Suprapubic skin (tissue), 4 donors: ENCODE results near the gene DTNB. TPM values are rescaled to one million over a fixed set of nuclear protein-coding genes. Genes with fewer than 3 reads are reported as not detected.

Experiments
- DNase-seq, 2 donors: peaks; one replicate each; pipeline ENCODE4 v3.0.0-alpha.2; 2019; ENCODE audit warnings: low spot score in 2 of 2
- H3K27ac ChIP-seq: fragments of 200-600 bp; sonication (generic); one replicate; pipeline ENCODE4 v1.5.1; 2019
- H3K27me3 ChIP-seq: fragments of 200-600 bp; sonication (generic); one replicate; pipeline ENCODE4 v1.5.1; 2019
- H3K36me3 ChIP-seq: fragments of 200-600 bp; sonication (generic); one replicate; pipeline ENCODE4 v1.5.1; 2019
- H3K4me1 ChIP-seq: fragments of 200-600 bp; sonication (generic); one replicate; pipeline ENCODE4 v1.5.1; 2019
- H3K4me3 ChIP-seq: fragments of 200-600 bp; sonication (generic); one replicate; pipeline ENCODE4 v1.5.1; 2019; ENCODE audit warnings: mild to moderate bottlenecking
- H3K9me3 ChIP-seq: fragments of 200-600 bp; sonication (generic); one replicate; pipeline ENCODE4 v1.5.1; 2019
- EP300 ChIP-seq: sonication (generic); formaldehyde crosslinking; IDR thresholded peaks from one replicate; pipeline ENCODE4 v1.6.1; 2017; ENCODE audit warnings: antibody characterized with exemption
- POLR2A ChIP-seq, 2 donors: fragments of 450-650 bp; IDR thresholded peaks; one replicate each; pipeline ENCODE4 v1.6.1; 2017; ENCODE audit warnings: antibody characterized with exemption in 2 of 2, mild to moderate bottlenecking in 2 of 2, moderate library complexity in 2 of 2
- POLR2AphosphoS5 ChIP-seq, 3 donors: sonication (generic); formaldehyde crosslinking; IDR thresholded peaks; one replicate each; pipeline ENCODE4 v1.6.1; 2017; ENCODE audit warnings: antibody characterized with exemption in 3 of 3
- WGBS: methylation state at CpG from one replicate; pipeline ENCODE4 v1.1.5; 2018; 5-methylcytosine and 5-hydroxymethylcytosine counted together
- total RNA-seq, 4 donors: library from RNA; depleted of rRNA; stranded (reverse); fragments of >200 nt; gene quantifications; one replicate each; pipeline ENCODE4 v1.1.0, GENCODE V29; 2016
- TF ChIP-seq, protein P1 (sequence below), 2 donors: fragments of 200-600 bp in 1 of 2; fragments of 450-650 bp in 1 of 2; sonication (generic) in 1 of 2; IDR thresholded peaks; one replicate each; pipeline ENCODE4 v1.5.1; 2016 to 2019; ENCODE audit warnings: antibody characterized with exemption in 2 of 2, mild to moderate bottlenecking in 1 of 2, moderate library complexity in 1 of 2

The DTNB gene
- total RNA-seq, 4 donors from 2014 or later: 11.8 to 40.1 (median 24.1) TPM

DNA sequence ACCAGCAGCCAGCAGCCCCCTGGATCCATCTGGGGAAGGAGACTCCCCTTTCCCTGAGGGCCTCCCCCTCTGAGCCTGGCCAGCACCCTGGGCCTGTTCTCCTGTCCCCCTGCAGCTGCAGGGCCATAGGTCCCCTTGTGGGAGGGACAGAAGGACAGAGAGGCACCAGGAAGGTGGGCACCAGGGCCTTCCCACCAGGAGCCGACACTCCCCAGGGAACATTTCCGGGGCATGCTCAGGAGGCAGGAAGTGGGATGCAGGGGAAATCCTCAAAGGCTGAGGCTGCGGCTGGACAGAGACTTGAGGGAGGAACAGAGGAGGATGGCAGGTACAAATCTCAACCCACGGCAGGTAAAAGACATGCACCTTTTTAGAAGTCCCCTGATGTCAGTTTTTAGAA is 317.3 kb downstream of the DTNB start:
- DNase-seq: no peak
- Histone ChIP-seq H3K27me3 (no peaks in the 10 kb centered on the region), H3K36me3 (no peaks in the 10 kb centered on the region), H3K9me3 (no peaks in the 10 kb centered on the region), H3K27ac (no peak overlapping the region), H3K4me1 (no peaks in the 10 kb centered on the region), H3K4me3 (no peak overlapping the region)
- TF ChIP-seq POLR2AphosphoS5 (IDR thresholded peaks at IDR 0.05) (no peak), EP300 (no peak), POLR2A (IDR thresholded peaks at IDR 0.05) (no peak)
- TF ChIP-seq, protein P1, sequence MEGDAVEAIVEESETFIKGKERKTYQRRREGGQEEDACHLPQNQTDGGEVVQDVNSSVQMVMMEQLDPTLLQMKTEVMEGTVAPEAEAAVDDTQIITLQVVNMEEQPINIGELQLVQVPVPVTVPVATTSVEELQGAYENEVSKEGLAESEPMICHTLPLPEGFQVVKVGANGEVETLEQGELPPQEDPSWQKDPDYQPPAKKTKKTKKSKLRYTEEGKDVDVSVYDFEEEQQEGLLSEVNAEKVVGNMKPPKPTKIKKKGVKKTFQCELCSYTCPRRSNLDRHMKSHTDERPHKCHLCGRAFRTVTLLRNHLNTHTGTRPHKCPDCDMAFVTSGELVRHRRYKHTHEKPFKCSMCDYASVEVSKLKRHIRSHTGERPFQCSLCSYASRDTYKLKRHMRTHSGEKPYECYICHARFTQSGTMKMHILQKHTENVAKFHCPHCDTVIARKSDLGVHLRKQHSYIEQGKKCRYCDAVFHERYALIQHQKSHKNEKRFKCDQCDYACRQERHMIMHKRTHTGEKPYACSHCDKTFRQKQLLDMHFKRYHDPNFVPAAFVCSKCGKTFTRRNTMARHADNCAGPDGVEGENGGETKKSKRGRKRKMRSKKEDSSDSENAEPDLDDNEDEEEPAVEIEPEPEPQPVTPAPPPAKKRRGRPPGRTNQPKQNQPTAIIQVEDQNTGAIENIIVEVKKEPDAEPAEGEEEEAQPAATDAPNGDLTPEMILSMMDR (IDR thresholded peaks at IDR 0.05): no peak
- WGBS: 82% methylated on average over 4 of the region's 4 CpGs

GRCh38 chr2:25355270-25355669 is 318.1 kb downstream of the DTNB start:
- WGBS: 94% methylated on average over 8 of the region's 8 CpGs
- H3K4me3 ChIP-seq: no peak overlapping the region
- no peaks in the 10 kb centered on the region for H3K27me3 ChIP-seq
- no peak overlapping the region for H3K27ac ChIP-seq
- H3K36me3 ChIP-seq: no peaks in the 10 kb centered on the region
- H3K9me3 ChIP-seq: no peaks in the 10 kb centered on the region
- no peak for DNase-seq
- TF ChIP-seq, protein P1 (IDR thresholded peaks at IDR 0.05): no peak
- no peak for TF ChIP-seq POLR2AphosphoS5 (IDR thresholded peaks at IDR 0.05)
- no peak for TF ChIP-seq EP300
- no peak for TF ChIP-seq POLR2A (IDR thresholded peaks at IDR 0.05)
- no peaks in the 10 kb centered on the region for H3K4me1 ChIP-seq

GRCh38 chr2:25354116-25354515 is 319.3 kb downstream of the DTNB start:
- no peak for DNase-seq
- Histone ChIP-seq H3K27ac (no peak overlapping the region), H3K9me3 (no peaks in the 10 kb centered on the region), H3K27me3 (no peaks in the 10 kb centered on the region), H3K36me3 (no peaks in the 10 kb centered on the region), H3K4me1 (no peaks in the 10 kb centered on the region), H3K4me3 (no peak overlapping the region)
- TF ChIP-seq, protein P1 (IDR thresholded peaks at IDR 0.05): no peak
- no peak for TF ChIP-seq POLR2AphosphoS5 (IDR thresholded peaks at IDR 0.05)
- no peak for TF ChIP-seq POLR2A (IDR thresholded peaks at IDR 0.05)
- TF ChIP-seq EP300: no peak
- WGBS: 72% methylated on average over 6 of the region's 6 CpGs

GRCh38 chr2:25349397-25349796 is 324.0 kb downstream of the DTNB start:
- no peaks in the 10 kb centered on the region for H3K4me1 ChIP-seq
- DNase-seq: no peak
- H3K27me3 ChIP-seq: no peaks in the 10 kb centered on the region
- WGBS: 74% methylated on average over 7 of the region's 7 CpGs
- H3K36me3 ChIP-seq: no peaks in the 10 kb centered on the region
- no peaks in the 10 kb centered on the region for H3K9me3 ChIP-seq
- no peak overlapping the region for H3K4me3 ChIP-seq
- TF ChIP-seq, protein P1 (IDR thresholded peaks at IDR 0.05): no peak
- TF ChIP-seq POLR2AphosphoS5 (IDR thresholded peaks at IDR 0.05) (no peak), POLR2A (IDR thresholded peaks at IDR 0.05) (no peak), EP300 (no peak)
- H3K27ac ChIP-seq: no peak overlapping the region

GRCh38 chr2:25347846-25348245 is 325.5 kb downstream of the DTNB start:
- Histone ChIP-seq H3K4me3 (no peak overlapping the region), H3K36me3 (no peaks in the 10 kb centered on the region), H3K4me1 (no peaks in the 10 kb centered on the region), H3K27ac (no peak overlapping the region), H3K9me3 (no peaks in the 10 kb centered on the region), H3K27me3 (no peaks in the 10 kb centered on the region)
- 40% methylated on average over 2 of the region's 2 CpGs for WGBS
- DNase-seq: no peak
- TF ChIP-seq, protein P1 (IDR thresholded peaks at IDR 0.05): no peak
- no peak for TF ChIP-seq POLR2AphosphoS5 (IDR thresholded peaks at IDR 0.05)
- no peak for TF ChIP-seq POLR2A (IDR thresholded peaks at IDR 0.05)
- no peak for TF ChIP-seq EP300
